Psoas muscle (tissue), 8 donors: ENCODE measurements around the gene EPHB2. TPM values are rescaled to one million over a fixed set of nuclear protein-coding genes. Genes with fewer than 3 reads are reported as not detected.
A peak's percentile ranks its signal among the peaks of the same experiment; 100 is the strongest.

Experiments used
- ATAC-seq, 4 donors: fragments of 200-7000 bp; cut with Tn5 transposase; one replicate each; pipeline ENCODE4 v1.9.1; 2020; ENCODE audit warnings: moderate library complexity in 3 of 4, mild to moderate bottlenecking in 2 of 4
- DNase-seq, 2 donors: peaks; one replicate each; pipeline ENCODE4 v3.0.0-alpha.2; 2020
- H3K27ac ChIP-seq: fragments of 200-600 bp; one replicate; pipeline ENCODE4 v1.8.0; 2022
- H3K27me3 ChIP-seq, 3 donors: fragments of 200-600 bp in 1 of 3; one replicate each; pipeline versions ENCODE4 v1.6.1 to v1.8.0; 2013 to 2022; ENCODE audit warnings: low read length in 2 of 3, mild to moderate bottlenecking in 2 of 3, moderate library complexity in 1 of 3; ENCODE audit not compliant: insufficient read depth in 3 of 3
- H3K36me3 ChIP-seq, 2 donors: fragments of 200-600 bp in 1 of 2; one replicate each; pipeline versions ENCODE4 v1.6.1 to v1.8.0; 2013 to 2022; ENCODE audit warnings: low read depth in 1 of 2, mild to moderate bottlenecking in 1 of 2, moderate library complexity in 1 of 2; ENCODE audit not compliant: insufficient read depth in 1 of 2
- H3K4me1 ChIP-seq: fragments of 200-600 bp; one replicate; pipeline ENCODE4 v1.8.0; 2022
- H3K4me3 ChIP-seq: fragments of 200-600 bp; one replicate; pipeline ENCODE4 v1.8.0; 2022; ENCODE audit warnings: mild to moderate bottlenecking
- H3K9me3 ChIP-seq: fragments of 200-600 bp; one replicate; pipeline ENCODE4 v1.8.0; 2022
- CTCF ChIP-seq: fragments of 200-600 bp; IDR thresholded peaks from one replicate; pipeline ENCODE4 v1.8.0; 2022; ENCODE audit warnings: antibody characterized with exemption
- WGBS, 3 donors: extraction: QIAGEN DNeasy Blood & Tissue Kit; methylation state at CpG; one replicate each; pipeline versions ENCODE4 v1.1.6 to v1.1.7; 2013; 5-methylcytosine and 5-hydroxymethylcytosine counted together
- intact Hi-C, 2 donors: fragments of 100-400 bp; cut with DNase I; formaldehyde crosslinking; loops; one replicate each; pipeline versions ENCODE4 v1.11.0 to v1.14.2; 2022
- polyA plus RNA-seq, 3 donors: library from polyadenylated mRNA; stranded (reverse); fragments of 200-250 nt; gene quantifications; one replicate each; pipeline ENCODE4 v1.2.3, GENCODE V29; 2013
- total RNA-seq, 4 donors: library from RNA; stranded (reverse); fragmentation: NEBNext Ultra II Directional in 2 of 4; extraction: Animal tissue kit (Norgen Biotek cat#: 25700) in 2 of 4; gene quantifications; one replicate each; pipeline versions ENCODE4 v1.2.1 to v1.2.4, GENCODE V29; 2021 to 2023
- donor health status: healthy with polysubstance abuse.
- donor health status: DM: no; HTN: no; CAD: no; lungs with moderate emphysema.
- donor health status: Bipolar disorder and iron deficiency.
- donor health status: healthy.
- donor health status: DM: yes; HTN: yes; CAD: no.
- donor health status: DM: no; HTN: no; CAD: no.
- donor health status: DM: no; HTN: no; CAD: no.
- donor health status: DM: yes; HTN: yes; CAD: no.

EPHB2 gene
- total and polyA plus RNA-seq, 7 donors = 0.06 to 2.1 (median 0.48) TPM; not detected in 1

- intact Hi-C loops = no loop called here
- H3K4me1 ChIP-seq = peaks cover 5% of the 10 kb centered on the region
- no peak for TF ChIP-seq CTCF
- no peaks in the 10 kb centered on the region for H3K9me3 ChIP-seq
- H3K27me3 ChIP-seq = no peaks in the 10 kb centered on the region
- H3K27ac ChIP-seq = no peak overlapping the region
- no peak overlapping the region for H3K4me3 ChIP-seq
- ATAC-seq (no peak), DNase-seq (peak in 1 of 2 donors; percentile 23)
- WGBS, 3 donors = 79 to 89% (median 83%) methylated on average over 7 of the region's 7 CpGs
- H3K36me3 ChIP-seq = no peaks in the 10 kb centered on the region
Measured at GRCh38 chr1:22812993-22813790, 102.6 kb downstream of the EPHB2 start.

- H3K36me3 ChIP-seq = no peaks in the 10 kb centered on the region
- intact Hi-C loops = no loop called here
- no peak overlapping the region for H3K27ac ChIP-seq
- H3K4me3 ChIP-seq = no peak overlapping the region
- TF ChIP-seq CTCF = no peak
- no peaks in the 10 kb centered on the region for H3K9me3 ChIP-seq
- H3K4me1 ChIP-seq = no peaks in the 10 kb centered on the region
- peaks cover 0 to 2% (median 0%) of the 10 kb centered on the region in 3 donors for H3K27me3 ChIP-seq
- WGBS, 3 donors = 50 to 59% (median 50%) methylated on average over 19 of the region's 19 CpGs
- ATAC-seq (no peak), DNase-seq (peak in 1 of 2 donors; percentile 57)
Measured at GRCh38 chr1:22814176-22815042, 103.8 kb downstream of the EPHB2 start.

GRCh38 chr1:22815043-22815365 is 104.4 kb downstream of the EPHB2 start:
- ATAC-seq (no peak), DNase-seq (peak in 1 of 2 donors; percentile 33)
- H3K27me3 ChIP-seq = peaks cover 0 to 2% (median 0%) of the 10 kb centered on the region in 3 donors
- no peak for TF ChIP-seq CTCF
- no peaks in the 10 kb centered on the region for H3K4me1 ChIP-seq
- intact Hi-C loops = no loop called here
- H3K4me3 ChIP-seq = no peak overlapping the region
- 71 to 85% (median 79%) methylated on average over 4 to 5 of the region's 5 CpGs for WGBS, 3 donors
- H3K9me3 ChIP-seq = no peaks in the 10 kb centered on the region
- no peaks in the 10 kb centered on the region for H3K36me3 ChIP-seq
- H3K27ac ChIP-seq = no peak overlapping the region

GRCh38 chr1:22815421-22816066 is 104.9 kb downstream of the EPHB2 start:
- Histone ChIP-seq H3K27ac (no peak overlapping the region), H3K9me3 (no peaks in the 10 kb centered on the region), H3K27me3 (peaks cover 0 to 2% (median 0%) of the 10 kb centered on the region in 3 donors), H3K36me3 (no peaks in the 10 kb centered on the region), H3K4me1 (no peaks in the 10 kb centered on the region), H3K4me3 (no peak overlapping the region)
- intact Hi-C loops = no loop called here
- ATAC-seq = no peak
- WGBS, 3 donors = 34 to 55% (median 39%) methylated on average over 12 of the region's 12 CpGs
- TF ChIP-seq CTCF = no peak
- peak in 1 of 2 donors; percentile 23 for DNase-seq
